Esophagus (tissue), 2 donors: ENCODE results near the gene NSFL1C. TPM values are rescaled to one million over a fixed set of nuclear protein-coding genes. Genes with fewer than 3 reads are reported as not detected.

Experiments used
- H3K27ac ChIP-seq, 2 donors: one replicate each; pipeline ENCODE4 v1.5.1; 2013; ENCODE audit warnings: low read depth in 2 of 2, mild to moderate bottlenecking in 2 of 2, inconsistent platforms in 1 of 2, low read length in 1 of 2, moderate library complexity in 1 of 2
- H3K27me3 ChIP-seq, 2 donors: one replicate each; pipeline ENCODE4 v1.6.1; 2013; ENCODE audit warnings: low read length in 2 of 2, control low read depth in 1 of 2, mild to moderate bottlenecking in 1 of 2; ENCODE audit not compliant: insufficient read depth in 2 of 2, control insufficient read depth in 1 of 2
- H3K36me3 ChIP-seq, 2 donors: one replicate each; pipeline ENCODE4 v1.6.1; 2013; ENCODE audit warnings: low read length in 1 of 2; ENCODE audit not compliant: control insufficient read depth in 2 of 2, insufficient read depth in 2 of 2
- H3K4me1 ChIP-seq, 2 donors: one replicate each; pipeline ENCODE4 v1.6.1; 2013; ENCODE audit warnings: low read length in 1 of 2; ENCODE audit not compliant: control insufficient read depth in 2 of 2, insufficient read depth in 2 of 2
- H3K4me3 ChIP-seq, 2 donors: one replicate each; pipeline ENCODE4 v1.5.1; 2013; ENCODE audit warnings: low read length in 2 of 2, mild to moderate bottlenecking in 2 of 2, low read depth in 1 of 2, moderate library complexity in 1 of 2
- H3K9me3 ChIP-seq, 2 donors: one replicate each; pipeline ENCODE4 v1.6.1; 2013; ENCODE audit warnings: mild to moderate bottlenecking in 2 of 2, low read depth in 1 of 2, low read length in 1 of 2, moderate library complexity in 1 of 2; ENCODE audit not compliant: control insufficient read depth in 2 of 2, insufficient read depth in 1 of 2
- WGBS, 2 donors: extraction: QIAGEN DNeasy Blood & Tissue Kit; methylation state at CpG; one replicate each; pipeline ENCODE4 v1.1.7; 2013; 5-methylcytosine and 5-hydroxymethylcytosine counted together
- polyA plus RNA-seq, 2 donors: library from polyadenylated mRNA; stranded (reverse); fragments of 200-250 nt; gene quantifications; one replicate each; pipeline ENCODE4 v1.2.3, GENCODE V29; 2013
- donor health status: healthy with polysubstance abuse.
- donor health status: Bipolar disorder and iron deficiency.

The NSFL1C gene
- 10 to 100 TPM; 44.4 to 69.4 TPM for polyA plus RNA-seq

DNA sequence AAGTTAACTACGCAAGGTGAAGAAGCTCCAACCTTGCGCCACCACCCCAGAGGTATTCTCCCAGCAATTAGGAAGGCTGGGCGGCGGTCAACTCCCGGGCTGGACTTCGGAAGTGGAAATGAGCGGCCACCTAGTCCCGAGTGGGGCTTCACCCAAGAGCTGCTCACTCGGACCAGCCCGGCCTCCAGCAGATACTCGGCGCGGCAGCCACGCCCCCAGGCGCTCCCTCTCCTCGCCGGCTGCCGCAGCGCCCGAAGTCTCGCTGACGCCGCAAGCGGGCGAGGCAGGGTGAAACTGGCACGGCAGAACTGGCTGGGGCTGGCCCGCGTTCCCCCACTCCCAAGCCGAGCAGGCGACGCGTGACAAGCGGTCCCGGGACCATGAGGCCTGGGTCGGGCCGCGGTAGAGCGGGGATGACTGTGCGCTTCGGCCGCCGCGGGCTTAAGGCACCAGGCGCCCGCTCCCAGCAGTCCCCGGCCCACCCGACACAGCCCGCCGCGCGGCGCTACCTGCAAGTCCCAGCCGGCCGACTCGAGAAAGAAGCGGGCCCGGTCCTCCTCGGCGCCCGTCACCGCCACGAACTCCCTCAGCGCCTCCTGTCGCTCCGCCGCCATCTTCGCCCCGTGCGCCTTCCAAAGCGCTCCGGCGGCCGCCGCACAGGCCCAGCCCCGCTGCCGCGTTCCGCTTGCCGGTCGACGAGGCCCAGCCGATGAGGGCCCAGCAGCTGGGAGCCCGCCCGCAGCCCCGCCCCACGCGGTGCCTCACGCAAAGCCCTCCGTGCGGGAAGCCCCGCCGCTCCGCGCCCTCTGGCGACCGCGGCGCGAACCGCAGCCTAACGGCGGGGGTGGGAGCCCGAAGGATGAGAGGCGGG, at the start of gene NSFL1C:
TSS of gene NSFL1C (minus strand) at position 639 of the 871 bp plus-strand sequence. CDS start at position 614, 25 bp downstream.
- H3K4me3 ChIP-seq, result peak within 1 kb of the TSS; percentile 87 to 92
- peaks cover 5 to 13% of the 10 kb centered on the region in 2 donors for H3K4me1 ChIP-seq
- H3K27ac ChIP-seq, result peak within 1 kb of the TSS; percentile 95 to 97
- H3K9me3 ChIP-seq, result no peaks in the 10 kb centered on the region
- WGBS, 2 donors, result 0 to 1% methylated on average over 85 to 104 of the region's 104 CpGs
- H3K36me3 ChIP-seq, result peaks cover 1 to 4% of the 10 kb centered on the region in 2 donors
- no peaks in the 10 kb centered on the region for H3K27me3 ChIP-seq

- WGBS, 2 donors, result 72 to 81% methylated on average over 1 of the region's 1 CpG
- Histone ChIP-seq H3K27me3 (no peaks in the 10 kb centered on the region), H3K9me3 (no peaks in the 10 kb centered on the region)
Observed at GRCh38 chr20:1513801-1514200, 47.2 kb upstream of the NSFL1C start.

DNA sequence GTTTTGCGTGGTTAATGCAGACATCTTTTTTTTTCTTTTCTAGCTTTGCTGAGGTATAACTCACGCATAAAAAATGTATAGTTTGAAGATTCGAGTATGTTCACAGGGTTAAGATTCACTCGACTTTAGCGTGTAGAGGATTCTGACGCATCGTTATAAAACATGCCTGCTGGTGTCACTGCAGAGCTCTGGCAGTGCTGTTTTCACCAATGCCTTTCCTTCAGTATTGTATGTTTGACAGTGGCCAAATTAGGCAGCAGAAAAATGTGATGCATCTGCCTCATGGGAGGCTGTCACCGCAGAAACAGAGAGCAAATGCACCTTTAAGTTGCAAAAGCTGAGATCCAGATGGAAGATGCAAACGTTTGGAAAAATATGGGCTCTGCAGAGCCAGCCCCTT, 42.6 kb upstream of the NSFL1C start:
- Histone ChIP-seq H3K36me3 (no peaks in the 10 kb centered on the region), H3K27ac (no peak overlapping the region), H3K27me3 (no peaks in the 10 kb centered on the region), H3K4me1 (no peaks in the 10 kb centered on the region), H3K4me3 (no peak overlapping the region), H3K9me3 (no peaks in the 10 kb centered on the region)
- 30 to 38% methylated on average over 9 of the region's 9 CpGs for WGBS, 2 donors

More at GRCh38 chr20:1513801-1514200, 47.2 kb upstream of the NSFL1C start:
- Histone ChIP-seq H3K27ac (no peak overlapping the region), H3K4me1 (no peaks in the 10 kb centered on the region), H3K4me3 (no peak overlapping the region), H3K36me3 (no peaks in the 10 kb centered on the region)

- no peak overlapping the region for H3K27ac ChIP-seq
- H3K4me3 ChIP-seq, result no peak overlapping the region
- H3K27me3 ChIP-seq, result no peaks in the 10 kb centered on the region
- H3K4me1 ChIP-seq, result no peaks in the 10 kb centered on the region
- no peaks in the 10 kb centered on the region for H3K9me3 ChIP-seq
- no peaks in the 10 kb centered on the region for H3K36me3 ChIP-seq
Observed at GRCh38 chr20:1508574-1508973, 41.9 kb upstream of the NSFL1C start.

GRCh38 chr20:1507276-1507675, 40.6 kb upstream of the NSFL1C start:
- Histone ChIP-seq H3K4me1 (no peaks in the 10 kb centered on the region), H3K9me3 (no peaks in the 10 kb centered on the region), H3K27ac (no peak overlapping the region), H3K27me3 (no peaks in the 10 kb centered on the region), H3K4me3 (no peak overlapping the region), H3K36me3 (no peaks in the 10 kb centered on the region)
- 61 to 69% methylated on average over 3 of the region's 3 CpGs for WGBS, 2 donors

DNA sequence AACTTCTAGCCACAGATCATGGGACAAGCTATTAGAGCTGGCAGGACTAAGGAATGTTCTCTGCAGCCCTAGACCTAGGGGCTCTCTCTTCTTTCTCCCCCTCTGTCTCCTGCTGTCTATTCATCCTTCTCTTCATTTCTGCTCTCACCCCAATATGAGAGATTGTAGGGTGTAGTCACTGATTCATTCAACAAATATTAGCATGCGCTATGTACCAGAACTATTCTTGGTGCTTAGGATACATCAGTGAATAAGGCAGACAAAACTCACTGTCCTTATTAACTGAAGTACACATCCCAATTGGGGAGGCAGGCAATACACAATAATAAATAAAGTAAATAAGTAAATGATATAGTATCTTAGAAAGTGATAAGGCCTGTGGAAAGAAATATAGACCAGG, 39.2 kb upstream of the NSFL1C start:
- Histone ChIP-seq H3K27ac (no peak overlapping the region), H3K9me3 (no peaks in the 10 kb centered on the region), H3K27me3 (no peaks in the 10 kb centered on the region), H3K4me3 (no peak overlapping the region), H3K4me1 (peaks cover 0 to 1% of the 10 kb centered on the region in 2 donors), H3K36me3 (no peaks in the 10 kb centered on the region)
- WGBS, 2 donors, result 56 to 73% methylated on average over 1 of the region's 1 CpG

- H3K36me3 ChIP-seq, result no peaks in the 10 kb centered on the region
- no peak overlapping the region for H3K4me3 ChIP-seq
- no peaks in the 10 kb centered on the region for H3K9me3 ChIP-seq
- H3K4me1 ChIP-seq, result peaks cover 0 to 2% of the 10 kb centered on the region in 2 donors
- no peak overlapping the region for H3K27ac ChIP-seq
- WGBS, 2 donors, result 64 to 67% methylated on average over 3 of the region's 3 CpGs
- H3K27me3 ChIP-seq, result no peaks in the 10 kb centered on the region
Observed at GRCh38 chr20:1505361-1505760, 38.7 kb upstream of the NSFL1C start.

- 1 to 2% methylated on average over 8 of the region's 8 CpGs for WGBS, 2 donors
- Histone ChIP-seq H3K27ac (no peak overlapping the region), H3K9me3 (no peaks in the 10 kb centered on the region), H3K4me3 (no peak overlapping the region), H3K4me1 (peaks cover 0 to 2% of the 10 kb centered on the region in 2 donors), H3K36me3 (no peaks in the 10 kb centered on the region), H3K27me3 (no peaks in the 10 kb centered on the region)
Observed at GRCh38 chr20:1503564-1504227, 37.0 kb upstream of the NSFL1C start.

GRCh38 chr20:1500496-1500895, 33.8 kb upstream of the NSFL1C start:
- Histone ChIP-seq H3K4me1 (peaks cover 0 to 2% of the 10 kb centered on the region in 2 donors), H3K4me3 (no peak overlapping the region), H3K36me3 (no peaks in the 10 kb centered on the region), H3K27ac (peak overlapping the region; percentile 91 to 93), H3K27me3 (no peaks in the 10 kb centered on the region), H3K9me3 (no peaks in the 10 kb centered on the region)
- WGBS, 2 donors, result 30 to 34% methylated on average over 3 of the region's 3 CpGs
